Coronary artery (tissue), 2 donors: Measurements from ENCODE around the gene PARP12.

ENCODE experiments used
- DNase-seq: peaks from one replicate; pipeline ENCODE4 v3.0.0-alpha.2; 2017; ENCODE audit warnings: low spot score
- H3K27ac ChIP-seq, 2 donors: fragments of 200-600 bp; sonication (generic); one replicate each; pipeline ENCODE4 v1.5.1; 2016 to 2019
- H3K4me3 ChIP-seq: fragments of 200-600 bp; sonication (generic); 2 replicates; pipeline ENCODE4 v1.5.1; 2016; ENCODE audit warnings: mild to moderate bottlenecking, moderate library complexity
- TF ChIP-seq, protein P1 (sequence below): fragments of 200-600 bp; sonication (generic); IDR thresholded peaks from one replicate; pipeline ENCODE4 v1.5.1; 2019; ENCODE audit warnings: antibody characterized with exemption

PARP12 gene

DNA sequence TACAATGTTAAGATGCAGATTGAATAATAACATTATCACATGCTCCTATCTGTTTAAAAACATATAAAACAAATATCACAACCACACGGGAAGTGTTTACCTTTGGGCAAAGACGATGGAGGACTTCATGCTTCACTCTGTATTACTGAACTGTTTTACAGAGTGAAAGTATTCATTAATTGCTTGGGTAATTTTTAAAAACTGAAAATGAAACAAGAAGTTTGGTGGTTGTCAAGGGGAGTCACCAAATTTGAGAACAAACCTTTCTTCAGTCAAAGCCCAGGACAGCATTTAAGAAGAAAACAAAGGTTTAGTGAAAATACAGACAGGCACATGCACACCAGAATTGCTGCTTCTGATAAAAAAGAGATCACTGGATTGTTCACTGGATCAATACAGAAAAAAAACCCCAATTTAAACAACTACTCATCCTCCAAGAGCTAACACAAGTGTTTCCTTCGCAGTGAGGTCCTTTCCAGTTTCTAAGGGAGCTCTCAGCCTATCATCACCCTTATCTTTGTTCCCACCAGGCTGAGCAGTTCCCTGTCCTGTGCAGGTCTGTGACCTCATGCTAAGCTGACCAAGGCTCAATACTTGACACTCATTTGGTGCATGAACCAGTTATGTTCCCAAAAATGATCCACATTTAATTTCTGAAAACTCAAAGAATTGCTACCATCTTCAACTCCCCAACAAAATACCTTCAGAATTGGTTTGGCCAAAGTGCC lies 8.8 kb downstream of the PARP12 start:
- TF ChIP-seq, protein P1, sequence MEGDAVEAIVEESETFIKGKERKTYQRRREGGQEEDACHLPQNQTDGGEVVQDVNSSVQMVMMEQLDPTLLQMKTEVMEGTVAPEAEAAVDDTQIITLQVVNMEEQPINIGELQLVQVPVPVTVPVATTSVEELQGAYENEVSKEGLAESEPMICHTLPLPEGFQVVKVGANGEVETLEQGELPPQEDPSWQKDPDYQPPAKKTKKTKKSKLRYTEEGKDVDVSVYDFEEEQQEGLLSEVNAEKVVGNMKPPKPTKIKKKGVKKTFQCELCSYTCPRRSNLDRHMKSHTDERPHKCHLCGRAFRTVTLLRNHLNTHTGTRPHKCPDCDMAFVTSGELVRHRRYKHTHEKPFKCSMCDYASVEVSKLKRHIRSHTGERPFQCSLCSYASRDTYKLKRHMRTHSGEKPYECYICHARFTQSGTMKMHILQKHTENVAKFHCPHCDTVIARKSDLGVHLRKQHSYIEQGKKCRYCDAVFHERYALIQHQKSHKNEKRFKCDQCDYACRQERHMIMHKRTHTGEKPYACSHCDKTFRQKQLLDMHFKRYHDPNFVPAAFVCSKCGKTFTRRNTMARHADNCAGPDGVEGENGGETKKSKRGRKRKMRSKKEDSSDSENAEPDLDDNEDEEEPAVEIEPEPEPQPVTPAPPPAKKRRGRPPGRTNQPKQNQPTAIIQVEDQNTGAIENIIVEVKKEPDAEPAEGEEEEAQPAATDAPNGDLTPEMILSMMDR = no peak
- DNase-seq = no peak
- Histone ChIP-seq H3K27ac (no peak overlapping the region), H3K4me3 (no peak overlapping the region)

DNA sequence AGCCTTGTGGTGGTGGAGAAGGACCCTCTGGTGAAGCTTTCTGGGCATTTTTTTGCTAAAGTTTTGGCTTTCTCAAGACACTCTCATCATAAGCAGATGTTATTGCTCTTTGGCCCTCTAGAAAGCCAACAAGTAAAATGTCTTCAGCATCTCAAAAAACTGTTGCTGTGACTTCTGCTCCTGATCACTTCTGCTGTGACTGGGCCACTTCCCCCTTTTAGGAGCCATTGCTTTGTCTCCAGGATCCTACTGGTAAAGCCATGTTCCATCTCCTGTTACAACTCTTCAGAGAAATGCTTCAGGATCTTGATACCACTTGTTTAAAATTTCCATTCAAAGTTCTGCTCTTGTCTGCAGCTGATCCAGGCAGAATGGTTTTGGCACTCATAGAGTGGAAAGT lies 10.9 kb downstream of the PARP12 start:
- no peak for DNase-seq
- Histone ChIP-seq H3K4me3 (no peak overlapping the region), H3K27ac (no peak overlapping the region)
- TF ChIP-seq, protein P1 = no peak

DNA sequence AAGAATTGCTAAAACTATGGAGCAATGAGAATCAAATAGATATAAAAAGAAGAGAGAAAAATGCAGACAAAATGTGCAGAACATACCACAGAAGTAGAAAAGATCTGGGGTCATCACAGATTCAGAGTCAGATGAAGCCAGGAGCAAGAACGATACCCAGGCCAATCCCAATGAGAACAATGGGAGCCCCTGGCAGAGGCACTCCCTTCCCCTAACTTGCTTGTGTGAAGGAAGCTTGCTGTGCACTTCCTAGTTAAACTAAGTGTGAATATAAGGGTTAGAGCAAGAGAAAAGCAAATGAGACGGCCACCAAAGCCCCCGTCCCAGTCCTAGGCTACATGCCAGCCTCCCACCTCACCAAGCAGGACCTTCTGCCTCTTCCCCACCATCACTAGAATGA lies 12.7 kb downstream of the PARP12 start:
- peak overlapping the region in 1 of 2 donors; percentile 32 for H3K27ac ChIP-seq
- no peak overlapping the region for H3K4me3 ChIP-seq
- DNase-seq = no peak
- TF ChIP-seq, protein P1 = no peak

DNA sequence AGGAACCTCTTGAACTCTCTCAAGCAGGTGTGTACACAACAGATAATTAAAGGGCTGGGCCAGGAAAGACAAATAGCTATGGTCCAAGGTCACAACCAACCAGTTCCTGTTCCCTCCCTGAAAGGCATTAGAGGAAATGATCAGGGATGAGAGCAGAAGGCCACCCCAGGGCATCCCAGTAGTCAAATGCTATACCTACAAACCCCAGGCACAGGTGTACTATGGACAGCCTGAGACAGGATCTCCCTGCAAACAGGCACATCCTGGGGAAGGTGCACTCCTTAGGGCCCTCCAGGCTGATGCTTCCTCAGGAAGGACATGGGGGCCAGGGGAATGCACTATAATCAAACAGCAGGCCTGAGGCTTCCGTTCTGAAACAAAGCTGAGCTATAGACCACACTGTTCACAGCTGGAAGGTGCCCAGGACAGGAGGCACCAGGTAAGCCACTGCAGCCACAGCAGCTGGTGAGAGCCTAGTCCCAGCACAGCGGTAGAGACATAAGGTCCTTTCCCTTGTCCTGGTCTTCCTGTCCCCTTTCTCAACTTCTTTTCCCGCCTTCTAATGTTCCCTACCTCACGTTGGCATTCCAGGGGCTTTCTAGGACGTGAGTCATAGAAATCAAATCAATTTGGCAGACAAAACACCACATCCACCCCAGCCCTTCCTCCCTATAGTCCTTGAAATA lies 13.3 kb downstream of the PARP12 start:
- Histone ChIP-seq H3K27ac (peak overlapping the region in 1 of 2 donors; percentile 45), H3K4me3 (no peak overlapping the region)
- TF ChIP-seq, protein P1 = no peak
- no peak for DNase-seq

DNA sequence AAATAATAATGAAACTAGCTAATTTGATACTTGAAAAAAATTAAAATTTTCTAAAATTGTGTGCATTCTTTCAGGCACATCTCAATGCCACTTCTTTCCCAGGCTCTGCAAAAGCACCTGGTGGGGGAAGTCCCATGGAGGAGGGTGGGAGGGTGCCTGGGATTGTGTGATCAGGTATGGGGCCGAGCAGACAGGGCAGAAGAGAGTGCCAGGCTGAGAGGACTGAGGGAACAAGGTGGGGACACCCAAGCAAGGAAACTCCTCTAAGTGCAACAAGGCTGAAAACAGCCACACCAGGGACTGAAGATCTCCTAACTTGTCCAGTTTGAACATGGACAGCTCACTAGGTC lies 13.8 kb downstream of the PARP12 start:
- Histone ChIP-seq H3K27ac (peak overlapping the region in 1 of 2 donors; percentile 45), H3K4me3 (no peak overlapping the region)
- no peak for DNase-seq
- TF ChIP-seq, protein P1 = no peak

DNA sequence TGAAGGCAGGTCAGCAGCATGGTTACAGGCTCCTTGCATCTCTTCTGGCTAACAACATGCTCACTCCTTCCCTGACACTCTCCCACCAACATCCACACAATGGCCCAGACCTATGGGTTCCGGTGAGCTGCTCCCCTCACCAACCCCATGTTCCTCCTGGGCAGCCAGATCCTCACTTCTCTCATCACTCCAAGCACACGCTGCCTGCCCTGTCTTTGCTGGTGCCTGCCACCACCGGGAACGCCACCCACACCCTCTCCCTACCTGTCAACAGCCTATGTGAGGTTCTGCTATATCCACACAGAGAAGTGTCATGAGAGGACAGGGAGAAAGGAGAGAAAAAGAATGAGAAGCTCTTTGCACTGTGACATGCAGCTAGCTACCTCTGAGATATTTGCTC lies 14.6 kb downstream of the PARP12 start:
- Histone ChIP-seq H3K27ac (no peak overlapping the region), H3K4me3 (no peak overlapping the region)
- TF ChIP-seq, protein P1 = no peak
- DNase-seq = no peak

DNA sequence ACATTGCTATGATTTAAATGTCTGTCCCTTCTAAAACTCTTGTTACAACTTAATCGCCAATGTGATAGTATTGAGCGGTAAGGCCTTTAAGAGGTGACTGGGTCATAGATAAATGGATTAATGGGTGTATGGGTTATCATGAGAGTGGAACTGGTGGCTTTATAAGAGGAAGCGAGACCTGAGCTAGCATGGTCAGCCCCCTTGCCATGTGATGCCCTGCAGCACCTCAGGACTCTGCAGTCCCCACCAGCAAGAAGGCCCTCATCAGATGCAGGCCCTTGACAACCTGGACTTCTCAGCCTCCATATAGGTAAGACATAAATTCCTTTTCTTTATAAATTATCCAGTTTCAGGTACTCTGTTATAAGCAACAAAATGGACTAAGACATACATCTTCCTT lies 15.6 kb downstream of the PARP12 start:
- Histone ChIP-seq H3K4me3 (no peak overlapping the region), H3K27ac (no peak overlapping the region)
- DNase-seq = no peak
- TF ChIP-seq, protein P1 = no peak
